ENCODE results near the gene C5orf34. TPM values are rescaled to one million over a fixed set of nuclear protein-coding genes. Genes with fewer than 3 reads are reported as not detected.
"Not testable (repeated sequence)": the region's sequence is repeated elsewhere in the genome, so short reads cannot be mapped to it uniquely, and the experiment has no call there.

Gene C5orf34
- total and polyA plus RNA-seq, 3 donors from 2014 or later, result 5.5 to 8.9 (median 8.5) TPM

DNA sequence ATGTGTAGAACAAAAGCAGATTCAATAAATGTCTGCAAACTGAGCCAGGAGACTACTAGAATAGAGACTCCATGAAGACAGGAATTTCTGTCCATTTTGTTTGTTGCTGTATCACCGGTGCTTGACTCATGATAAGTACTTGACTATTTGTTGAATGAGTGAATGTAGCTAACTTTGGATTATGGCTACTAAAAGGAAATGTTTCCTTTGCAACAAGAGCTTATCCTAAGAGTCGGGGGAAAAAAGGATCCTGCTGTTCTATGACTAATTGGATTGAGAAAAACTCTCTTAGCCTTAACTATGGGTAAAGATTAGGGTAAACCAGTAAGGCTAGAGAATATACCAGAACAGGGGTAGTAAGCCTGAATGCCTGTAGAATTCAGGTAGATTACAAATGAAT is 38.4 kb upstream of the C5orf34 start:
- DNase-seq, result no peak
- intact Hi-C loops (cut with DNase I; ENCODE audit: low total_unique reads), result no loop called here
- Histone ChIP-seq H3K27ac (no peak overlapping the region), H3K9me3 (no peaks in the 10 kb centered on the region), H3K4me1 (peaks cover 17% of the 10 kb centered on the region), H3K36me3 (ENCODE audit: low read depth, missing control alignments) (no peaks in the 10 kb centered on the region), H3K4me3 (no peak overlapping the region), H3K27me3 (no peaks in the 10 kb centered on the region)
- TF ChIP-seq POLR2A (IDR thresholded peaks at IDR 0.05), result no peak
- TF ChIP-seq, protein P1, sequence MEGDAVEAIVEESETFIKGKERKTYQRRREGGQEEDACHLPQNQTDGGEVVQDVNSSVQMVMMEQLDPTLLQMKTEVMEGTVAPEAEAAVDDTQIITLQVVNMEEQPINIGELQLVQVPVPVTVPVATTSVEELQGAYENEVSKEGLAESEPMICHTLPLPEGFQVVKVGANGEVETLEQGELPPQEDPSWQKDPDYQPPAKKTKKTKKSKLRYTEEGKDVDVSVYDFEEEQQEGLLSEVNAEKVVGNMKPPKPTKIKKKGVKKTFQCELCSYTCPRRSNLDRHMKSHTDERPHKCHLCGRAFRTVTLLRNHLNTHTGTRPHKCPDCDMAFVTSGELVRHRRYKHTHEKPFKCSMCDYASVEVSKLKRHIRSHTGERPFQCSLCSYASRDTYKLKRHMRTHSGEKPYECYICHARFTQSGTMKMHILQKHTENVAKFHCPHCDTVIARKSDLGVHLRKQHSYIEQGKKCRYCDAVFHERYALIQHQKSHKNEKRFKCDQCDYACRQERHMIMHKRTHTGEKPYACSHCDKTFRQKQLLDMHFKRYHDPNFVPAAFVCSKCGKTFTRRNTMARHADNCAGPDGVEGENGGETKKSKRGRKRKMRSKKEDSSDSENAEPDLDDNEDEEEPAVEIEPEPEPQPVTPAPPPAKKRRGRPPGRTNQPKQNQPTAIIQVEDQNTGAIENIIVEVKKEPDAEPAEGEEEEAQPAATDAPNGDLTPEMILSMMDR (IDR thresholded peaks at IDR 0.05), result no peak
- 46 to 65% methylated on average over 2 of the region's 2 CpGs for WGBS, 2 donors

DNA sequence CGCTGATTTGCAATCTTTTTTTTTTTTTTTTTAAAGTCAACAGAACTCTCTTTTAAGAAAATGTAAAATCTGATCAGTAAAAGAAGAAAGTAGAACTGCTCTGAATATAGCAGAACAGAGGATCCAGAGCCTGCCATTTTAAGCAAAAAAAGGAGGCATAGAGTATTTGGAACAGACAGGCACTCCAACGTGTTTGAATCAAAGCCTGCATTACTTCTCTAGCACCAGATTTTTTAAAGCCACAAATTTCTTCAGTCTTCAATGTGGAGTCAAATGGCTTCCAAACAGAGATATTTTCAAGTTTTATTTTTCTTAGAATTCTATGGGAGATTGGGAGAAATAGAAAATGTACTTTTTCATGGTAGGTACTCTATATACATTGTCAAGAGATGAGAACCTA is 36.8 kb upstream of the C5orf34 start:
- intact Hi-C loops (cut with DNase I; ENCODE audit: low total_unique reads), result no loop called here
- 59 to 68% methylated on average over 2 of the region's 2 CpGs for WGBS, 2 donors
- H3K4me3 ChIP-seq, result no peak overlapping the region
- H3K27me3 ChIP-seq, result no peaks in the 10 kb centered on the region
- no peak for DNase-seq
- H3K36me3 ChIP-seq (ENCODE audit: low read depth, missing control alignments), result no peaks in the 10 kb centered on the region
- H3K9me3 ChIP-seq, result no peaks in the 10 kb centered on the region
- TF ChIP-seq, protein P1 (IDR thresholded peaks at IDR 0.05), result no peak
- TF ChIP-seq POLR2A (IDR thresholded peaks at IDR 0.05), result no peak
- H3K27ac ChIP-seq, result no peak overlapping the region
- peaks cover 17% of the 10 kb centered on the region for H3K4me1 ChIP-seq

DNA sequence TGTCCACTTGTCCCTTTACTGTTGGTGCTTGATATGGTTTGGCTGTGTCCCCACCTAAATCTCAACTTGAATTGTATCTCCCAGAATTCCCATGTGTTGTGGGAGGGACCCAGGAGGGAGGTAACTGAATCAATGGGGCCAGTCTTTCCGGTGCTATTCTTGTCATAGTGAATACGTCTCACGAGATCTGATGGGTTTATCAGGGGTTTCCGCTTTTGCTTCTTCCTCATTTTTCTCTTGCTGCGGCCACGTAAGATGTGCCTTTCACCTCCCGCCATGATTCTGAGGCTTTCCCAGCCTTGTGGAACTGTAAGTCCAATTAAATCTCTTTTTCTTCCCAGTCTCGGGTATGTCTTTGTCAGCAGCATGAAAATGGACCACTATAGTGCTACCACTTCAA is 34.3 kb upstream of the C5orf34 start:
- WGBS, 2 donors, result 84 to 95% methylated on average over 8 of the region's 8 CpGs
- H3K9me3 ChIP-seq; H3K36me3 ChIP-seq (ENCODE audit: low read depth, missing control alignments); intact Hi-C loops (cut with DNase I; ENCODE audit: low total_unique reads); H3K27ac ChIP-seq; H3K27me3 ChIP-seq; DNase-seq; H3K4me3 ChIP-seq: not testable (repeated sequence)
- H3K4me1 ChIP-seq, result peaks cover 21% of the 10 kb centered on the region

DNA sequence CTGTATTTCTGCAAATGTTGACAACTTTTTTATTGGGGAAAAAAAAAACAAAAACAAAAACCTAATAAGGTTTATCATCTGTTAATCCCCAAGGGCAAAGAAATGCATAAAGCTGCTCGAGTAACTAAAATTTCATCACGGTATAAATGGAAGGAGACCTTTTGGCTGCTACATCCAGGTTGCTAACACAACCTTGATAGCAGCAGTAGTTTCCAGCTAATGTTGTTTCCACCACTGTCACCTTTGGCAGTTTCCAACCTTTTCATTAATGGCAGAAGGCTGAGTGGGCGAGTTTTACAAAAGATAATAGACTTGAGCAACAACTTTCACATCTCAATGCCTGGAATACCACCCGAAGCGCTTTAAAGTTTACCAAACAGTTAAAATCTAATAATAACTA is 33.4 kb upstream of the C5orf34 start:
- TF ChIP-seq POLR2A (IDR thresholded peaks at IDR 0.05), result no peak
- TF ChIP-seq, protein P1 (IDR thresholded peaks at IDR 0.05), result no peak

DNA sequence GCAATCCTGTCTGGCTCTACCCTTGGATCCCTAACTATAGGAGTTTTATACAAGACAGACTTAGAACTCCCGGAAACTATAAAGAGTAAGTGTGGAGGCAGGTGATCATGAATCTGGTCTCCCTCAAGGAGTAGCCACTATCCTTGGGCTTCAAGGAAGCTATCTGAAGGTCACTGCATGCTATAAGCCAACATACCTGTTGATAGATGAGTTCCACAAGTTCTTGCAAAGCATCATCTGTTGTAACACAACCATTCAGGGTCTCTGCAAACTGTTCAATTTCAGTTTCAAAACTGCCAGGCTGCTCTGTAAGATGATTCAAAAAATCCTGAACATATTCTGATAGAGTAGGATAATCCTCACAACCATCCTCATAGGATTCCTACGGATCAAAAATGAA is 32.6 kb upstream of the C5orf34 start:
- H3K36me3 ChIP-seq (ENCODE audit: low read depth, missing control alignments), result peaks cover 5% of the 10 kb centered on the region
- no peak for DNase-seq
- TF ChIP-seq, protein P1 (IDR thresholded peaks at IDR 0.05), result no peak
- TF ChIP-seq POLR2A (IDR thresholded peaks at IDR 0.05), result no peak
- H3K4me3 ChIP-seq, result no peak overlapping the region
- H3K9me3 ChIP-seq, result no peaks in the 10 kb centered on the region
- H3K4me1 ChIP-seq, result peaks cover 17% of the 10 kb centered on the region
- intact Hi-C loops (cut with DNase I; ENCODE audit: low total_unique reads), result no loop called here
- H3K27me3 ChIP-seq, result no peaks in the 10 kb centered on the region
- WGBS, 2 donors, result 93 to 94% methylated on average over 2 of the region's 2 CpGs
- H3K27ac ChIP-seq, result no peak overlapping the region

More for the DNA sequence above, 33.4 kb upstream of the C5orf34 start:
- Histone ChIP-seq H3K27me3 (no peaks in the 10 kb centered on the region), H3K27ac (no peak overlapping the region), H3K4me3 (no peak overlapping the region), H3K9me3 (no peaks in the 10 kb centered on the region), H3K36me3 (ENCODE audit: low read depth, missing control alignments) (peaks cover 5% of the 10 kb centered on the region), H3K4me1 (peaks cover 17% of the 10 kb centered on the region)
- 58 to 68% methylated on average over 5 of the region's 5 CpGs for WGBS, 2 donors
- DNase-seq, result no peak
- intact Hi-C loops (cut with DNase I; ENCODE audit: low total_unique reads), result no loop called here
